T1000 (cell line): ENCODE measurements around the gene ALG8.
"Not testable (repeated sequence)": the region's sequence is repeated elsewhere in the genome, so short reads cannot be mapped to it uniquely, and the experiment has no call there.

Experiments used
- DNase-seq: peaks from one replicate; lab custom pipeline; 2025; ENCODE audit warnings: mixed read lengths; lab: John Stamatoyannopoulos, UW

Gene ALG8

DNA sequence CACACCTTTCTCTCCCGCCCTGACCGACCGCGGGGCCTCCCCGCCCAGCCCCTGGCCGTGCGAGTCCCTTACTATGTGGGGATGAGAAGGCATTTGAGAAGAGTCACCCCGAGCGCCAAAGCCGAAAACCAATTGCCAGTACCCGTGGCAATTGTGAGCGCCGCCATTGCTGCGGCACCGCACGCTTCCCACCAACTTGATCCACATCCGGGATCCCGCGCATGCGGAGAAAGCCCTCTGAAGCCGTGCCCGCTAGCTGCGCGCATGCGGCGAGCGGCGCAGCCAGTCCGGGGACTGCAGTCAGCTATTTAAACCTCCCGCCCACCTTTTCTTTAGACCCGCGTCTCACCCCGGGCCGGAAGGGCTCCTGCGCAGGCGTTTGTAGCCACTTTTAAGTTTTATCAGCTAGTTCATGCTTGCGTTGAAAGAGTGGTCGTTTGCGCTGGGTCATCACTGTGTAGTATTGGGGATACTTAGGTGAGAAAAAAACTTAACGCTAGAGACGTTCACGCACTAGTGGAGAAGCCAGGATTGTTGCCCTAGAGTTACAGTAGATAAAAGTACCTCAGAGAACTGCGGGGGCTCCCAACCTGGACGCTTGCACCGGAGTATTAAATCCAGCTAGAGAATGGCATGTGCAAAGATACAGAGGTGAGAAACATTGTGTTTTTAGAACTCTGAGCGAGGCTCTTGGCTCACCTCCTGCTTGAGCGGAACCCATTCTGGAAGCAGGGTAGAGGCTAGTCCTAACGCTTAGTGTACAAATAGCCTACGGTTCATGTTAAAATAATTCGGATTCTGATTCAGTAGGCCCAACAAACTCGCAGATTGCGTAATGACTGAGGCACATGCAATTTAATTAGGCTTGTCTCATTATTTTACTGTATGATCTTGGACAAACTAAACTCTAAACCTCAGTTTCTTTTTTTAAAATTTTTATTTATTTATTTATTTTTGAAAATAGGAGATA lies at the start of gene ALG8:
TSS of gene ALG8 (minus strand) at position 205 of the 970 bp plus-strand sequence. CDS start at position 167, 38 bp downstream.
- DNase-seq, result peak; percentile 87

DNA sequence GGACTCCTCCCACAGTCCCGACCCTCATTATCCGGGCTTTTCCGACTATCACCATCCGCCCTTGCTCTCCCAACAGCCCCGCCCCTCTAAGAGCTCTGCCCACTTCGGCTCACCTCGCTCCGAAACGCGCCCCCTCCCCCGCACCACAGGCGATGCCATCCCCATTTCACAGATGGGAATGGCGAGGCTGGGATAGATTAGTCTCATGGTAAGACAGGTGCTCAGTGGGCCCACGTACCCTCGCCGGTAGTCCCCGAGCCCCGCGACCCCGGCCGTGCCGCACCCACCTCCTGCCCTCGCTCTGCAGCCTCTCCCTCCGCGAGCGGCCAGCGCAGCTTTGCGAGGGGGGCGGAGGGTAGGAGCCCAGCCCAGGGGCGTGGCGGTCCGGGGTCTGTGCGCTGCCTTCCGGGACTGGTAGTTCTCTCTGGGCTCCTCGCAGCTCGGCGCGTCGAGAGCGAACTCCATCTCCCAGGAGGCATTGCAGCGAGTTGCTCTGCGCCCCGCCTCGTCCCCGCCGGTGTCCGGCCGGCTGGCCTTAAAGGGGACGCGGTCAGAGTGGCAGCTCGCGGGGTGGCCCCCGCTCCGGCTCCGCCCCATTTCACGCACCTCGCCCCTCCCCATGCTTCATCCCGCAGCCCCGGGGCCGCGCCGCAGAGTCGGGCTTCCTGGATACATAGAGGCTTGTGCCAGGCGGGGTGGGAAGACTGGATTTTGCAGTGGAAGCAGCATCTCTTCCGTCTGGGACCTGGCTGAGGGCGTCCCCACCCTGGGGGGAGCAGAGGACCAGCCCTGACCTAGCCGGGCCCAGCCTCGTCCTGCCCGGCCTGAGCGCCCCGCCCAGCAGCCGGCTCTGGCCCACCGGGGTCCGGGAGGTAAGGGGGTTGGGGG lies 49.1 kb upstream of the ALG8 start, which contains the start of the genes KCTD21 and USP35:
TSS of gene KCTD21 (minus strand) at position 341 of the 888 bp plus-strand sequence. CDS start 14,072 bp downstream, outside the sequence.
TSS of gene USP35 (plus strand) at position 634 of the 888 bp plus-strand sequence. CDS start 7,327 bp downstream, outside the sequence.
- DNase-seq, result peak; percentile 88

DNA sequence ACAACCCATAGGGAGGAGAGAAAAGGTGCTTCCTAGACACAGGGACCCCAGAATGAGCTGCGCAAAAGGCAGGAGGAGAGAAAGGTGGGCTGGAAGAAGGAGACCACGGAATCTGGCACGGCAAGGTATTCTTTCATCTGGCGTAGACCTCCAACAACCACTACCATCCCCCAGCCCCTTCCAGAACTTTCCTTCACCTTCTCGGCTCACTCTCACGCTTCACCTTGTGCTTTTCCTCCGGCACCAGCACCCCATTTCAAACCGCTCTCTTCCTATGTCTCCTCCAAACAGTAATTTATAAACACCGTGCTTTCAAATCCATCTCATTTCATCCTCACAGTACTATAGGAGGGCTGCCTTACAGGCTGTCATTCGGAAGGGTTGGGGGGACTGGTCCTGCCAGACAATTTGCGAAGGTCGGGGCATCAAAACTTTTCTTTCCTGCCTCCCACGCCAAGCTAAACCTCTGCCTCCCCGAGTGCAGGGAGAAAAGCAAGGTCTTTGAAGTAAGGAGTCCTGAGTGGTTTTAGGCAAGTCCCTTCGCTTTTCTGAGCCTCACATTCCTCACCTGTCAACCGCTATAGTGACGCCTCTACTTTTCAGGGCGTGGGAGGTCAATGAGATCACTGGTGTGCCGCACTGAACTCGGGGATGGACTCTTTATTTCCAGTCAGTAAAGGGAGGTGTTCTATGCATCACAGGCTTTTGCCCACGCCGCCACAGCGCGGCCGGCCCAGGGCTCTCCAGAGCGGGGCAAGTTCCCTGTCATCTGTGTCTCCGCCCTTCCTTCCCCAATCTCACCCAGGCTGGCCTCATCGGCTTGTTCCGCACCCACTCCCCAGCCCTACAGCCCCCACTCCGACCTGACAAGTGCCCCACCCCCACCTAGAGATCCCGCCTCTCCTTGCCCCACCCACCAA lies 48.2 kb upstream of the ALG8 start:
- DNase-seq, result no peak

DNA sequence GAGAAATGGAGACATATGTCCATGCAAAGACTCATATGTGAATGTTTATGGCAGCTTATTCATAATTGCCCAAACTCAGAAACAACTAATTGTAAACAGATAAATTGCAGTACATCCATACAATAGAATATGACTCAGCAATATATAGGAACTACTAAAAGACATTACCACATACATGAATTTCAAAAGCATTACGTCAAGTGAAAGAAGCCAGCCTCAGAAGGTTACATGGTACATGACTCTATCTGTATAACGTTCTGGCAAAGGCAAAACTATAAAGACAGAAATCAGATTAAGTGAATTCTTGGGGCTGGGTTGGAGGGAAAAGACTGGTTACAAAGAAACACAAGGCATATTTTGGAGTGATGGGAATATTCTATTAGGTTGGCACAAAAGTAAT lies 41.8 kb upstream of the ALG8 start:
- no peak for DNase-seq

DNA sequence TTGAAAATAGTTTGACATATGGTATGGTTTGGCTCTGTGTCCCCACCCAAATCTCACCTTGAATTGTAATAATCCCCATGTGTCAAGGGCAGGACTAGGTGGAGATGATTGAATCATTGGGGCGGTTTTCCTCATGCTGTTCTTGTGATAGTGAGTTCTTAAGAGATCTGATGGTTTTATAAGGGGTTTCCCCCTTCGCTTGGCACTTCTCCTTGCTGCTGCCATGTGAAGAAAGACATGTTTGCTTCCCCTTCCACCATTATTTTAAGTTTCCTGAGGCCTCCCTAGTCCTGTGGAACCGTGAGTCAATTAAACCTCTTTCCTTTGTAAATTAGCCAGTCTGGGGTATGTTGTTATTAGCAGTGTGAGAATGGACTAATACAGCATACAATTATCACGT lies 41.3 kb upstream of the ALG8 start:
- DNase-seq, result no peak

DNA sequence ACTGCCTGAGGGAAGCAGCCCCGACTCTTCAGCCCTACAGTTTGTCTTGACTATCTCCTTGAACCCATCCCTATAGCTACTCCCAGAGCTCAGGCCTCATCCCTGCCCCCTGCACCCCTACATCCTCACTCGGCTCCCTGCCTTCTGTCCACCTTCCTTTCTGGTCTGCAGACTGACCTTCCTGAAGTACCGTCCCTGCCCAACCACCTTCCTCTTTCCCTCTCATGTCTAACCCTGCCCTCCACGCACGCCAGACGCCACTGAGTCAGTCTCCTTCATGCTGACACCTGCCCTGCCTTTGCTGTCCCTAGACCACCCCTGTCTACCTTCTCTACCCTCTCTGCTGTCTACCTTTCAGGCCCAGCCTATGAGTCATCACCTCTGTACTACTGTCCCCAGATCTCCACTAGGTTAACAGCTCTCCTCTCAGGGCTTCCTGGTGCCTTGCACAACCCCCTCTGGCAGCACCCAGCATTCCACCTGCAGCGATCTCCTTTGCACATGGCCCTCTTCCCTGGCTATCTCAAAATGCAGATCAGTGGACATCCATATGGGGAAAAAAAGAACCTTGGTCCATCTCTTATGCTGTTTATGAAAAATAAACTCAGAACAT lies 40.1 kb upstream of the ALG8 start:
- DNase-seq, result no peak

DNA sequence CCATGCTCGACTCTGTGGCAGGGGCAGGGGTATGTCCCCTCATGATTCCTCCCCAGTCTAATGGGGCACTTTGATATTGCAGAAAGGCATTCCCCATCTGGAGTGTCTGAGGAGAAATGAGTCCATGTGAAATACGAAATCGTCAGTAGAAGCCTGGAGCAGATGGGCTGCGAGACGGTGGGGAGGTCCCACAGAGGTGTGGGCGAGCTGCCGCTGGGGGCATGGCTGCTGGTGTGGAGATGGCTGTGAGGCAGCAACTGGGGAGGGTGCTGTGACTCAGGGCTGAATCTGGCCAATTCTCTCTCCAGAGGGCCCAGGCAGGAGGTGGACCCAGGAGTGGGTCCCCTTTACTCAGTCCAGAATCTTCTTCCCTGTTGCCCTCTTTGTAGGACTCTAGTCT lies 37.8 kb upstream of the ALG8 start:
- no peak for DNase-seq

DNA sequence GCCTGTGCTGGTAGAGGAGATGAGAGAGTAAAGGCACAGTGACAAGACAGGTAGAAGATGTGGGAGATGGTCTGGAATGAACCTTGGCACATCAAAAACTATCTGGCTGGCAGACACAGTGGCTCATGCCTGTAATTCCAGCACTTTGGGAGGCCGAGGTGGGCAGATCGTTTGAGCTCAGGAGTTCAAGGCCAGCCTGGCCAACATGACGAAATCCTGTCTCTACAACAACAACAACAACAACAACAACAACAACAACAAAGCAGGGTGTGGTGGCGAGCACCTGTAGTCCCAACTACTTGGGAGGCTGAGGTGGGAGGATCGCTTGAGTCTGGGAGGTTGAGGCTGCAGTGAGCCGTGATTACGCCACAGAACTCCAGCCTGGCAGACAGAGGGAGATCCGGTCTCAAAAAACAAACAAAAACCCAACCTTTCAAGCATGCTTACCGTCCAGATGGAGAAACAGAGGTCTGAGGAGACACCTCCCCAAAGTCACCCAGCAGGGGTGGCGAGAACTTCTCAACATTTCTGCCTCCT lies 37.2 kb upstream of the ALG8 start:
- DNase-seq, result no peak

DNA sequence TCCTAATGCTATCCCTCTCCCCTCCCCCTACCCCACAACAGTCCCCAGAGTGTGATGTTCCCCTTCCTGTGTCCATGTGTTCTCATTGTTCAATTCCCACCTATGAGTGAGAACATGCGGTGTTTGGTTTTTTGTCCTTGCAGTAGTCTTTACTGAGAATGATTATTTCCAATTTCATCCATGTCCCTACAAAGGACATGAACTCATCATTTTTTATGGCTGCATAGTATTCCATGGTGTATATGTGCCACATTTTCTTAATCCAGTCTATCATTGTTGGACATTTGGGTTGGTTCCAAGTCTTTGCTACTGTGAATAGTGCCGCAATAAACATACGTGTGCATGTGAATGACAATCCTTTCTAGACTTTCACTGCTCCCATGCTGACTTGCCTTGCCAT lies 36.4 kb upstream of the ALG8 start:
- DNase-seq, result not testable (repeated sequence)

DNA sequence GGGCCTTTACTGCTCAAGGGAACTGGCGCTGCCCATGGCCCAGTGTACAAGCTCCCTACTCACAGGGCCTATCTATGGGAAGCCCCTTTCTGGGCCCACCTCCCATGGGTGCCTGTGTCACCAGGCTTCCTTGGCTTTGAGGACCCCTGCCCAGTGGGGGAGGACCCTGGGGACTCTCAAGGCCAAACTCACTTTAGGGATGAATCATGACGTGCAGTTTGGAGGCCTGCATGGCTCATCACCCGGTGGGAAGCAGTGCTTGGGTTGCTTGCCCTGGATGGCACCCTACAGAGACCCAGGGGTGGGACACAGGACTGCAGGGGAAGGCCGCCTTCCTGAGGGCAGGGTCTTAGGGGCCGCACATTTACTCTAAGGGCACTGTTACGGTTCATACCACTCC lies 32.5 kb upstream of the ALG8 start:
- DNase-seq, result no peak

DNA sequence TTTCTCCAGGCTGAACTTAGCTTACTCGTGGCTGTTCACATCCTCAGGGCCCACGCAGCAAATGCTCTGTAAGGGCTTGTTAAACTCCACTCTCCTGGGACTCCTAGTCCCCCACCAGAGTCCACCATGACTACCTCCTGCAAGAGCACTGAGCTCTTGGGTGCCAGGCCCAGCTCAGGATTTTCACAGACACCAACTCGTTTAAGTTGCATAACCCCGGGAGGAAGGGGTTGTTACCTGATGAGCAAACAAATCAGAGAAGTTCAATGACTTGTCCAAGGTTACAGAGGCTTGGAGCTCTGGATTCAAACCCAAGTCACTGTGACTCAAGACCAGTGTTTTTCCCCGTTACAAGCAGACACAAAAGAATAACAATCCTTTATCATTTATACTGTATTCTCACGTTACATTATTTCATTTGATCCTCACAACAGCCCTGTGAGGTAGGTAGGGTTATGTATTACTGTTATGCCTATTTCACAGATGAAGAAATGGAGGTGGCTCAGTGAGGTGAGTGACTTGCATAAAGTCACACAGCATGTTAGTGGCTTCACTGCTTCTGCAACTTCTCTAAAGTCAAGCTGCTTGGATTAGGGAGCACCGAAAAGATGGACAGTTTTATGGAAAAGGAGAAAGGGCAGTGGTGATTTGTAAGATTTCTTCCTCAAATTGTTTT lies 31.6 kb upstream of the ALG8 start:
- DNase-seq, result no peak

DNA sequence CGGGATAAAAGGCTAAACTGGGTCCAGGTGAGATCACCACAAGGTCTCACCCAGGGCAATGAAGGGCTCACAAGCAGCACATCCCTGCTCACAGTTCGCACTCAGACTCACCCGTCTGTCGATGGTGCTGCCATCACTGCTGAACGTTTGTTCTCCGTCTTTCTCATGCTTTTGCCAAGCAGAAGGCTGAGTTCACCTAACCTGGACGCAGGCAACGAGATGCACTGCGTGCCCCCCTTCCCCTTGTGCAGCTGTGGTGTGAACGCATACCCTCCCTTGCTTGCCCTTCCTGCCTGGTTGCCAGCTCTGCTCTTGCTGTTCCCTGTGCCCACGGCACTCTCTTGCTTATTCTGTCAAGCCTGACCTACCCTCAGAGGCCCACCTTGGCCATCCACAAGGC lies 31.0 kb upstream of the ALG8 start:
- DNase-seq, result no peak

DNA sequence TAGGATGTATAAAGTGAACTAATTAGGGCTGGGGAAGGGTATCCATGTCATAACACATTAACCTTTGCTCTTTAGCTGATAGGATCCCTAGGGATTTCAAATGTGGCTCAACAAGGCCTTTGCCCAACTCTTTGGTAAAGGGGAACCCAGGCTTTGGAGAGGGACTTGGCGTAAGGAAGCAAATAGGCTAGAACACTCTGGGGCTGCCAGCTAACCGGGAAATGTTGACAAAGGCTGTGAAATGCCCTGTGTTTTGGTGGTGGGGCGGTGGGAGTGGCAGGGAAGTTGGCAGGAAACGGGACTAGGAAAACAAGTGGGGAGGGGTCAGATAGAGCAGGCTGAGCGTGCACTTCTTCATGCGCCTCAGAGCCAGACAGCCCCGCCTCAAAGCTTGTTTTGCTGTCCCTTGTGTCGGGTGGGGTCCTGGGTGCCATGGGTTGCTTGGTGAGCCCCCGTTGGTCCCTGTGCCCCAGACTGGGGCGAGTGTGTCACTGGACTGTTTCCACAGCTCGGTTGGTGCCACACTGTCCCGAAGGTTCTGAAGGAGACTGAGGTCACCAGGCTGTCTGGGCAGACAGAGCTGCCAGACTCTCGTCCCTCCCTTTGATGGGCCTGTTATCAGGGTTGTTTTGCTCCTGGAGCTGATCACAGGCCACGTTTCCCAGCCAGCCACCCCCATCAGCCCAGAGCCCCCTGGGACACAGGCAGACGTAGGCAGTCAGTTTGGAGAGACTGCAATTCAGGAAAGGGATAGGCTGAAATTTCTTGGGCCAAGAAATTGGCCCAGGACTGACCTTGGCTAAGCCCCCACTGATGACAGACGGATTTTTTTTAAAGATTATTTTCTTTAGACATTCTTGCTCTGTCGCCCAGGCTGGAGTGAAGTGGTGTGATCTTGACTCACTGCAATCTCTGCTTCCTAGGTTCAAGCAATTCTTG lies 29.4 kb upstream of the ALG8 start:
- DNase-seq, result no peak

DNA sequence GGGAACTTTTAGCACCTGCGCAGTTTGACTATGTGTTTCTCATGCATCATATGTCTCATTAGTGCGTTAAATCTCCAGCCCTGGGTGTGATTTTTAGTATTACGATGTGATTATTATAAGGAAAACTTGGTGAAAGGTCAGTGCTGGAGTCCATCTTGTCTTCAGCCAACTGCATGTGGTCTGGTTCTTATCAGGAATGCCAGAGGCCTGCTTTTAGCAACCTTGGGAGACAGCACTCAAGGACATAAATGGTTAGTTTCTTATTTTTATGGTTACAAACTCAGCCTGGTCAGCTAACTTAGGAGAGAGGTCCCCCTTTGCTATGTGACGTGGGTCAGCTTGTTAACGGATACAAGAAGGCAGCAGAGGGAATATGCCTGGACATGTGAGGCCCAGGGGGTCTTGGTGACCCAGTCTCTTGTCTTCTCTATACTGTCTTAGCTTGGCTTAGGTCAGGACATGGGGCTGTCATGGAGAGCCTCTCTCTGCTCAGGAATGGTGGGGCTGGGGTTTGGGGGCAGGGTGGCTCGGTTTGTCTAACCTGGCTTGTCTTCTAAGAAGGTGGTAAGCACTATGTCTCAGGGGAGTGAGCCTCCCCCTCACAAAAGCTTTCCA lies 27.5 kb upstream of the ALG8 start:
- DNase-seq, result no peak

DNA sequence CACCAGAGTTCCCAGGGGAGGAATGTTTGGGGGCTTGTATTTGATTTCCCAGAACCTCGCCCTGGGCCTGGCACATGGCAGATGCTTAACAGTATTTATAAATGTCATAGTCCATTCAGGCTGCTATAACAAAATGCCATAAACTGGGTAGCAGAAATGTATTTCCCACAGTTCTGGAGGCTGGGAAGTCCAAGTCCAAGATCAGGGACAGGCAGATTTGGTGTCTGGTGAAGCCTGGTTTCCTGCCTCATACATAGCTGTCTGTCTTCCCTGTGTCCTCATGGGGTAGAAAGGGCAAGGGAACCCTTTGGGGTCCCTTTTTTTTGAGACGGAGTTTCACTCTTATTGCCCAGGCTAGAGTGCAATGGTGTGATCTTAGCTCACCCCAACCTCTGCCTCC lies 25.0 kb upstream of the ALG8 start:
- DNase-seq, result no peak

DNA sequence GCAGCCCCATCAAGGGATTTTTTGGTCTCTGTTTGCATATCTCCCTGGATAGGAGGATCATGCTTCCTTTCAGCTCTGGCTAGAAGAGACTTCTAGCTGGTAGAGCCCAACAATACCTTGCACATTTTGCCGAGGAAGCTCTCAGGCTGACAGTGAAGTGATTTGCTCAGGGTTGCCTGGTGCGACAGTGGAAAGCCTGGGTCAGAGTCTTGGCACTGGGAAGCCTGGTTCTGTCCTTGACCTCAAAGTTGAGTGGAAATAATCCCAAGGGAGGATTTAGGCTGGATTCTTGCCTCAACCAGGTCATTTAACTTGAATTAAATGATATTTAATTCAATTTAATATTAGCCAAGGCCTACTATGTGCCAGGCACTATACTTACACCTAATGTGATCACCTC lies 24.4 kb upstream of the ALG8 start:
- no peak for DNase-seq

DNA sequence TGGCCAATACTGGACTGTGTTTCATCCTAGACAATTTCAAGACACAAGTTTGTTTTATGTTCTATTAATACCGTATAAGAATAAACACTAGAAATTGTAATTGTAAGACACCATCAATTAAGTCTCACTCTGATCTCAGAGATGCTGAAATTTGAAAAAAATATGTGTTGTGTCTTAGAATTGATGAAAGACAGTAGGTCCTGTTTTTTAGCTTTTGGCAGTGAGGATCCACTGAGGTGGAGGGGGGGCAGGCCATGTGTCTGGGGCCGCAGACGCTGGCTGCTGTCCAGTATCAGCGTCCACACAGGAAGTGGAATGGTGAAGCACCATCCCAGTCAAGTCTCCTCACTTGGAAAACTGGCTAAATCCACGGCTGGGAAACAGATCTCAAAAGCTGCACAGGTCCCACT lies 22.5 kb upstream of the ALG8 start:
- DNase-seq, result no peak

DNA sequence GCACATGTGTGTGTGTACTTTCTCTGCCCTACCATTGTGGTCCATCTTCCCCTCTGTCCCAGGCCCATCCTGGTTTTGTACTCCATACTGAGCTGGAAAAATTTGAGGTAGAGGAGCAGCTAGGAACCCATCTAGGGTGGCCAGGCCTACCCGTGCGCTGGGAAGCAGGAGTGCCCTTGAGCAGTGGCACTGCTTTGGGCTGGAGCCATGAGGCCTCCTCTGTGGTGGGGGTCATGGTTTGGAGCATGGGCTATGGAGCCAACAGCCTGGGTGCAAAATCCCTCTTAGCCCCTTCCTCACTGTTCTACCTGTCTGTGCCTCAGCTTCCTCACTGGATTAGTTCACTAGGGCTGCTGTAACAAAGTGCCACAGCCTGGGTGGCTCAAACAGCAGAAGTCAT lies 21.9 kb upstream of the ALG8 start:
- no peak for DNase-seq

DNA sequence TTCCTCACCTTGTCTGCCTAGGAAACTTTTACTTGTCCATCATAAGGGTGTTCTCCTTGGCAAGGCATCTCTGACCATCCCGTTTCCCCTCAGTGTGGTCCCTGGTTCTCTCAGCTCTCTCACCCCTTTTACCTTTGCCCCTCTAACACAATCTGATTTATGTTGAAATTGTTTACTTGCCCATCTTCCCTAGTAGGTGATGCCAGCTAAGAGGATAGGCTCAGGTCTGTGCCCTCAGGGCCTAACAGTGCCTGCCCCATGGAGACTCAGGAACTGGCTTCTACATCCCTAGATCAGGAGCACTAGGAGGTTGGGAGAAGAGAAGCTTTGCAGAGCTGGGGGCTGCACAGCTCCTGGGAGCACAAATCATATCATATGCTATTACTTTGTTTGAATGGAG lies 21.1 kb upstream of the ALG8 start:
- DNase-seq, result no peak
